ENCODE measurements around the gene FRMD4A.
"Not testable (repeated sequence)": the region's sequence is repeated elsewhere in the genome, so short reads cannot be mapped to it uniquely, and the experiment has no call there.

FRMD4A gene

DNA sequence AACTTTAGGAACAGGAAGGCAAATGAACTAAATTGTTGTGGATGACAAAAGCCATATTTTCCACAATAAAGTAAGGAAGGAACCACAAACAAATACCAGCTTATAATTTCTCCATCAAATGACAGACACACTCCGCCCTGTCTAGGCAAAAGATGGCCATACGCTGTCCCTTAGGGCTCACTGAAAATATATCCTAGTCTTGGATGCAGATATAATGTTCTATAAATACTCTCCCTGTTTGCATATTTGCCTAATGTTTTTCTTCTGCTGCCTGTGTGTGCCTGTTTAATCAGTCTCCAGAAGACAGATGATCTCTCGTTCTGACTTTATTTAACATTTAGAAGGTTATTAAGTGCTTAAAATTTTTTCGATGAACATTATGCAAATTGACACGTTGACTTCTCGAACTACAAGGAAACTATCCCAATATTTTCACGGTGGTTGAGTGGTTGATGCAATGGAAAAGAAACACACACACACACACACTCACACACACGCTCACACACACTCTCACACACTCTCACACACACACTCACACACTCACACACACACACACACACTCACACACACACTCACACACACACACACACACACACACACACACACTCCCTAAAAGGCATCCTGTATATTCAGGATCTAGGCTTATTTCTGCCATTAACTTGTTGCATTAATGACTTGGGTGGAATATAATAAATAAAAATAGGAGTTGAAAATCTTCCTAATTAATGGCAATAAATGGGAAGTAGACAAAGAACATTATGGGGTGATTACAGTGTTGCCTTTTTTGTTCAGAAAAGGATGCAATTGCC, 446.9 kb downstream of the FRMD4A start:
- DNase-seq (ENCODE audit: low spot score), result no peak

DNA sequence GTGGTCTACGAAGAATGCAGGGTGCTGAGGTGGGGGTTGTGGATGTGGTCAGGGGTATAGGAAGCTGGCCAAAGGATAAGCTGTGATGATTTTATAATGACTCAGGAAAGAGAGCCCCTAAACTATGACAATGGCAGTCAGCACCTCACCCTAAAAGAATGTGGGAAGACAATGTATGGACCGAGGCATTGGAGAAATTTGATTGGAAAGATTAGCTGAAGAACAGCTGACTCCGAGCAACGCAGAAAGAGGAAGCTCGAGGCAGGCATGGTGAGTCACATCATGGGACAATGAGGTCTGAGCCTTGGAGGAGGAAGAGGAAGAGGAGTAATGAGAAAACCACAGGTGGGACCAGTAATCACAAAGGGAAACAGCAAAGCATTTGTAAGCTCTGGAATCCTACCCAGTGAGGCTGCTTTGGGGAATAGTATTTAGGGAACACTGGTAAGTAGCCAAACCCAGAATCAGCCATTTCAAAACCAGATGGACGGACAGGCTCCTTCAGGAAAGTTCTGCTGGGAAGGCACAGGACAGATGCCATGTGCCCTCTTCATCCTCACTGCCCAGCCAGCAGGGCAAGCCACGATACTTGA, 448.5 kb downstream of the FRMD4A start:
- DNase-seq (ENCODE audit: low spot score), result no peak

DNA sequence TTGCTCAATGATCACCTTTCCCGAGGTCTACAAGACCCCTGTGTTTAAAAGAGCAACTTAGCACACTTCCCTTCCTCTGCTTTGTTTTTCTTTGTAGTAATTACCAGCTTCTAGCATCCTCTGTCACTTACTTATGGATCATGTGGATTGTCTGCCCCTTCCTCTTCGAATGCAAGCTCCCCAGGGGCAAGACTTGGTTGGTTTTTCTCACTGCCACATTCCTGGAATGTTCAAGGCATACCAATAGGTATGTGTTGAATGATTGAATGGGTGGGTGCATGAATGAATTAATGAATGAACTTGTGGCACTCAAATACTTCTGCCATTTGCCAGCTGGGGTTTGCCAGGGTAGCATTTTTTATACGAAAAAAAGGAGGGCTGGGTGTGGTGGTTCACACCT, 450.0 kb downstream of the FRMD4A start:
- no peak for DNase-seq (ENCODE audit: low spot score)

DNA sequence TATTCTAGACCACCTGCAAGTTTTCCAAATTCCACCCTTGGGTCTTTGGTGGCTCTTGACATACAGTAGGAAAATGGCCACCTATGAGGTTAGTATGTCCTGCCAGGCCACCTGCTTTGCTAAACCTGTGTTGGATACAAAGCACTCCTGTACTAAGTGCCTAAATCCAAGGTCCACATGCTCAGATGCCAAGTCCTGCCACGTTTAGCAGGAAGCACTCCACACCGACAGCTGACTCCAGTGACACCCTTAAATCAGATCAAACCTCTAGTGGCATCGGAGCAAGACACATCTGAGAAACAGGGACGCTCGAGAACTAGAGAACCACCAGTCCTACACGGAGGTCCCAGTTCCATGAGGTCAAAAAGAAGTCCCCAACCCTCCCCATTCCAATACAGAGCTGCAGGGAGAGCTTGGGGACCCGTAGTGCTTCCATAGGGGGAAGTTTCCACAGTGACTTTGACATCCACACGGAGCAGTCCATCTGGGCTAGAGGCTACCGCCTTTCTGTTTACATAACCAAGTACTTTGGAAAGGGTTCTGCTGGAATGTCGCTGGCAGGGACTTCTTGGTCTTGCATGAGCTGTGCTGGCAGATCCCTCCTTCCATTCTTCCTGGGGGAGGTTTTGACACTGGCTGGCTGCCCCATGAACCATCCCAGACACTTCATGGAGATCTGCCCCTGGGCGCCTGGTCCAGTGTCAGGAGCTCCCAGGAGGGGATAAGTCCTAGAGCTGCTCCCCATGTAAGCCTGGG, 453.4 kb downstream of the FRMD4A start:
- no peak for DNase-seq (ENCODE audit: low spot score)

DNA sequence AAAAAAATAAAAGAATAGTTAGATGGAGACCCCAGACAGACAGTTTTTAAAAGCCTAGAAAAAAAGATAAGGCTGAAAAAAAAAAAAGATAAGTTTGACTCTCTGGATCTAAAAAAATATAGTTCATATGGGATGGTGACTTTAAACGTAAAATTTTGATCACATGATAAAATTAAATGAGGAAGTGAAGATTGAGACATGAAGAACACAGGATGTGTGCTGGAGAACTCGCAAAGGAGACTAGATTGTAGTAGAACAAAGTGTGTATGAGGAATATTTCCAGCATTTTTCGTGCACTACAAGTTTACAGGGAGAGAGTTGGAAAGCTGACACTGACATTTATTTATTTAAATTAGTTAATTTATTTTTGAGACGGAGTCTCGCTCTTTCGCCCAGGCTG, 457.5 kb downstream of the FRMD4A start:
- DNase-seq (ENCODE audit: low spot score), result no peak

DNA sequence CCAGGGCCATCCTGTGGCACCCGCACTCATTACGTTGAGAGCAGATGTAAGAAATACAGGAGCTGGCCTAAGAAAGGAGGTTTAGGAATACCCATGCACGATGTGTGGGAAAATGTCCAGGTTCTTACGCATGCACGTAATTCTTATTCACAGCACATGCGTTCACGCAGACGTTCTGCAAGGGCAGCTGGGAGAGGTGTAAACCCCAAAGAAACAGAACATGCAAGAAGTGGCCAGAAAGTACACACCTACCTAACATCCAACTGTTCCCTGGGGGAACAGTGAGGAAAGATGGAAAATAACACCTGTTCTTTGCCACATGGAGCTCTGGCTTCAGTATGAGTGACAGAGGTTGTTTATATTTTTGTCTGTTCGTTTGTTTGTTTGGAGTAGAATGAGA, 458.3 kb downstream of the FRMD4A start:
- no peak for DNase-seq (ENCODE audit: low spot score)

DNA sequence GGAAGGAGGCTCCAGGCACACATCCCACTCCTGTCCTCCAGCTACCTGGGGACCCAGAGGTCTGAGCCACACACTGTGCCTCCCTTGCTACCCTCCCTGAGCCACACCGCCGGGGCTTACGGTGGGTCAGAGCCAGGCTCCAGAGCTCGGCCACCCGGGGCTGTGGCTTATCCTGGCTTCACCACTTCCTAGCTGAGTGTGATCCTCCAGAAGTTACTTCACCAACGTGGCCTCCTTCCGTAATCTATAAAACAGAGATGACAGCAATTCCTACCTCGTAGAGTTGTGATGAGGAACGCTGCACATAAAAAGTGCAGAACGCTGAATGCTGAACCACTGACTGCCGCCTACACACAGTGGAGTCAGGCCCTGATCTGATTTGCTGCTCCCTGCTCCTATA, 458.9 kb downstream of the FRMD4A start:
- no peak for DNase-seq (ENCODE audit: low spot score)

DNA sequence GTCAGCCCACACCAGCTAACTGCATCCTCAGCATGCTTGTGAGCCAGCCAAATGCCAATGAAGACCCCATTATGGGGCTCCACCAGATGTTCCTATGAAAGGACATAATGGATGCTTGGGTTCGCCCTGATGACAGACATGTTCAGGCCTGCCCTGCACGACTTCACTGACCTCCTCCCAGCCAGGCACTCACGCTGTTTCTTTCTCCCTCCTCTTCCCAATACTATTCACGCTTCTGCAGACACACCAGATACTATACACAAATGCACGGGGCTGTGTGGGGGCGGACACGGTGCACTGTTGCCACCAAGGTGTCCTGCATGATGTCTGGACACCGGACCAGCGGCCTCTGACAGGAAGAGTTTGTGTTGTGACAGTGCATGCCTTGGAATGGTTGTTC, 459.7 kb downstream of the FRMD4A start:
- DNase-seq (ENCODE audit: low spot score), result no peak

DNA sequence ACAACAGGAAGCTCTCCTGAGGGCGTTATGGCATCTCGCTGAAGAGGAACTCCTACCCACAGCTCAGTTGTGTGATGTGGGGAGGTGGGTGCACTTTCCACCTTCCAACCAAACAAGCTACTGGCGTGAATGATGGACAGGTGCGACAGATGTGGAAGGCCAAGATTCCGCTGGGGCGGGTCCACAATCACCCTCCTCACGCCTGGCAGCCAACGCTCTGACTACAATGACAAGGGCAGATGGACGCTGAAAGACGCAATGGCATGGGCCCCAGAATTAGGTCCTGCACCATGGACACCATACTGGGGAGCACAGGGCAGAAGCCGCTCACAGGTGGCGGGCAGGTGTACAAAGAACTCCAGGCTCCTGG, 461.4 kb downstream of the FRMD4A start:
- no peak for DNase-seq (ENCODE audit: low spot score)

DNA sequence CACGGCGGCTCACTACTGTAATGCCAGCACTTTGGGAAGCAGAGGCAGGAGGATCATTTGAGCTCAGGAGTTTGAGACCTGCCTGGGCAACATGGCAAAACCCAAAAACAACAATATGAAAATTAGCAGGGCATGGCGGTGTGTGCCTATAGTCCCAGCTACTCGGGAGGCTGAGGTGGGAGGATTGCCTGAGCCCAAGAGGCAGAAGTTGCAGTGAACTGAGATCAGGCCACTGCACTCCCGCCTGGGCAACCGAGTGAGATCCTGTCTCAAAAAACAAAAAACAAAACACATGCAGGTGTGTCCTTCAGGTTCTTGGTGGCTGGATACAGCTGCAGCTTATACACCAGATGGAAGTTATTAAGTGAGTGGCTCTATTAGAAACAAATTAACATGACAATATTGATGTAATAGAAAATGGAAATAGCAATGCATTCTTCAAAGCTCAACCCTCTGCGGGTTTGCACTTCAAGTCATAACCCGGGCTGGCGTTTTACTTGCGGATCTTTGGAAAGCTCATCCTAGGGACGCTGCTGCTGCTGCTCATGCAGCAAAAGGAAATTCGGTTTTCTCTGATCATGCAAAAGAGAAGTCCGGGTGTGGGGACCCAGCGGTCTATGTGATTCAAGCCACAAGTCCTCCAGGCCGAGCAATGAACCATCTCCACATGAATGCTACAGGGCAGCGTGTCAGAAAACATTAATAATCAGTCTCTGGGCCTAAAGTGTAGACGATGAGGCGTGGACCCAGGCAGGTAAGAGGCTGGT, 462.0 kb downstream of the FRMD4A start:
- no peak for DNase-seq (ENCODE audit: low spot score)

DNA sequence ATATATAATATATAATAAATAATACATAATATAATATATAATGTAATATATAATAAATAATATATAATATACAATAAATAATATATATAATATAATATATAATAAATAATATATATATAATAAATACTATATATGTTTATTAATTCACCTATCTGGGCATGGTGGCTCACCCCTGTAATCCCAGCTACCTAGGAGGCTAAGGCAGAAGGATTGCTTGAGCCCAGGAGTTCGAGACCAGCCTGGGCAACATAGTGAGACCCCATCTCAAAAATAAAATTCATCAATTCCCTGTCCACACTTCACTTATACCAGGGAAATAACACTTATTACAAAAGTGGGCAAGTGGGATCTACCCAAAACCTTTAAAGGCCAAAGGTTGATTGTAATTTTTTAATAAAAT, 462.9 kb downstream of the FRMD4A start:
- no peak for DNase-seq (ENCODE audit: low spot score)

DNA sequence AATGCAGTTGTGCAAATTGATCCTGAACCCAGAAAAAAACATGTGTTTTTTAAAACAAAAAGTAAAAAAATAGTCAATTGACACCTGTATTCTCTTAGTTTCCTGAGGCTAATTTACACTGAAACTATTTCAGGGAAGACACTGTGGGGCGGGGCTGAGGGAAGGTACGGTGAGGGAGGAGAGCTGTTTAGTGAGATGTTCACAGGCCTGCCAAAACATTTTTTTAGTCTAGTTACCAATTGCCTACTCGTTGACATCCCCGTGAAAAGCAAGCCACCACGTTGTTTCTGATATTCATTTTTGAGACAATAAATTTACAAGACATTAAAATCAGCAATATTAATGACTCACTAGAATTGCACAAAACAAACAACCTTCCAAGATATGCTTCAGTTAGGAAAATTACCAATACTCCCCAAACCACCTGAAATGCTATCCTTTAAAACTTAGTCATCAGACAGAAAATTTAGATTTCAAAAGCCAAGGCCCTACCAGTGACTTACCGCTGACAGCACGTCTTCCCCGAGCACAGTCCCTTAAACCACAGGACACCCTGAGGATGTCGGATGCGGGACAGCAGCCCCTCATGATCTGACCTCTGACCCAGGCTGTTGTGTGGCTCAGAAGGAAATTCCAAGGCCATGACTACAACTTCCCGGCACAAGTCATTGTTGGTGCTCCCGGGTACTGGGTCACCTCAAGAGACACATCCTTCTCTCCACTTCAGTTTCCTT, 464.8 kb downstream of the FRMD4A start:
- DNase-seq (ENCODE audit: low spot score), result no peak

DNA sequence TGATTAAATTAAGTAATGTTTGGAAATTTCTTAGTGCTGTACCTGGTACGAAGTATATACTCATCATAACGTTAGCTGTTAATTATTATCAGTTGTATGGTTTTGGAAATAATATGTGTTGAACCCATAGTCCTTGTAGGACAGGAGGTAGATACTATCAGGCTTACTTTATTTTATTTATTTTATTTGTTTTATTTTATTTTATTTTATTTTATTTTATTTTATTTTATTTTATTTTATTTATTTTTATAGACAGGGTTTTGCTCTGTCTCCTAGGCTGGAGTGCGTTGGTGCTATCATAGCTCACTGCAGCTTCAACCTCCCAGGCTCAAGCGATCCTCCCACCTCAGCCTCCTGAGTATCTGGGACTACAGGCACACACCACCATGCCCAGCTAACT, 465.5 kb downstream of the FRMD4A start:
- DNase-seq (ENCODE audit: low spot score), result not testable (repeated sequence)

DNA sequence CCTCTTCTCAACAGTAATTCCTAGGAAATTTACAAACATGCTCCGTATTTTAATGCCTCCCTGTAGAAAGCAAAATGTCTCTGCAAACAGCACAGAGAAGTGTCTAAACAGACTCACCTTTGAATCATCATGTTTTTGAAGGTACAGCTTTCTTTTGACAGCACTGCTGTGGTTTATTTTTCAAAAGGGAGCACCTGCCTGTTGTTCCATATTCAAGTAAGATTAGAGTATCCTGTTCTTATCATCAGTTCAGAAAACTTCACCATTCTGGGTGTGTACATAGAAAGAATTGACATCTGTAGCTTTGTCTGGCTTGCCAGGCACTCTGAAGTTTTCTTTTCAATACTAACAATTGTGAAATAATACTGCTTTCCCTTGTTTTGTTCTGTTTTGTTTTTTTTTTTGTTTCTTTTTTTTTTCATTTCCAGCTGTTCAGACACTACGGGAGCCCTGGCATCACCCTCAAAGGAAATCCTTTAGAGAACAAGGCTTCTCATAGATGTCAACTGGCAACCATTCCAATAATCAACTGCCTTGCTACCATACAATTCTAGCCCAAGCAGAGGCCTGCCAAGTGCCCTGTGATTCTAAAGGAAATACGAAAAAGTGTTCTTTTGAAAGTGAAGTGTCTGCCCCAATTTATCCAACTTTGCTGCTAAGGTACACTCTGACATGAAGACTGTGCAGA, 468.0 kb downstream of the FRMD4A start:
- DNase-seq (ENCODE audit: low spot score), result no peak

DNA sequence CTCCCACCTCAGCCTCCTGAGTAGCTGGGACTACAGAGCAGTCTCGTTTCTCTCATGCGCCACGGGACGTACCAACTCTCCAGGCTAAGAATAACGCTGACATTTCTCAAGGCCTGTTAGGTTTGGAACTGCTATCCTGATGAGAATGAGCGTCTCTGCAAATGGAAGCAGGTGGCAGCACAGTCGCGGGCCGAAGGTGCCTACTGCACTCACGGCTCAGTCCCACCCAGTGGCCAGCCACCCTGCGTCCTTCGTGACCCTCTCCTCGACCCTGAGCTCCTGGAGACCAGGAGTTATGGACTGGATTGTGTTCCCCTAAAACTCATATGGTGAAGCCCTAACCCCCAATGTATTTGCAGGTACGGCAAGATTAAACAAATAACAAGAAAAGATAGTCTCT, 469.8 kb downstream of the FRMD4A start:
- DNase-seq (ENCODE audit: low spot score), result no peak

DNA sequence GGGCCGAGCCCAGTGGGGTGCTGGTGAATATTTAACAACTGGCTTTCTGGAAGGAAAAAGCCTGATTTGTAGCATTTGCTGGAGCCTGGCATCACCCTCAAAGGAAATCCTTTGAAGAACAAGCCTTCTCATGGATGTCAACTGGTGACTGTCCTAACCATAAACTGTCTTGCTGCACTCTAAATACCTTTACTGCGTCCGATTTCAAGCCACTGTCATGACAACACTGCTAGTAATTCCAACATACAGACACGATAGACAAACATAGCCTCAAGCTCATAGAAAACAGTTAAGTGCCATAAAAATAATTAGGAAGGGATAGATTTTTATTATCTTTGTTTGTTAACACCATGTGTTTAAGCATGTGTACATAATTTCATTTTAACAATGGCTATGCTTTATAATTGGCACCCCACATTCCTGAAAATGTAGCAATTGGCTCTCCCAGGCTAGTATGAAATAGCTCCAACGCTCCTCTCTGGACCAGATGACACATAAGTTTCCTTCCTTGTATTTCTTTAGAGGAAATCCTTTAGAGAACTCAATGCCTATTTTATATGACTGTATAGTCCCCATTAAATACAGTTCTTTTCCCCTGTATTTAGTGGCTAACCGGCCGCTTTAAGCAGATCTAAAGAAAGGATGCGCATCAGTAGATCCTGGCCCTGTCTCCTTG, 470.6 kb downstream of the FRMD4A start:
- no peak for DNase-seq (ENCODE audit: low spot score)

DNA sequence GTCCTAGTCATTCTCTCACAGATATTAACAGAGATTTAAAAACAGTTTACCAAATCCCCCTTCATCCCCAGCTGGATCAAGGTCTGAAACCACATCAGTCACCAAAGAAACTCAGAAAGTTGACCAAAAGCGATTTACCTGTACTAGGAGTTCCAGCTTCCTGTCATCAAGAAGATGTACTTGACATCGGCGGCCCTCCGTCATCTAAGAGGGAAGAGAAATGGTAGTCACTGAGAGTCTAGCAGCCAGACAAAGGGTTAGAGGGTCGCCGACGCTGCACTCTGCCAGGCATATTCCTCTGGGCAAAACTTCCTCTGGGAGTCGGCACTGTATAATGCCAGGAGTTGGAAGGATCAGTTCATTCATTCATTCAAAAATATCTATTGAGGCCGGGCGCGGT, 472.0 kb downstream of the FRMD4A start:
- DNase-seq (ENCODE audit: low spot score), result no peak

DNA sequence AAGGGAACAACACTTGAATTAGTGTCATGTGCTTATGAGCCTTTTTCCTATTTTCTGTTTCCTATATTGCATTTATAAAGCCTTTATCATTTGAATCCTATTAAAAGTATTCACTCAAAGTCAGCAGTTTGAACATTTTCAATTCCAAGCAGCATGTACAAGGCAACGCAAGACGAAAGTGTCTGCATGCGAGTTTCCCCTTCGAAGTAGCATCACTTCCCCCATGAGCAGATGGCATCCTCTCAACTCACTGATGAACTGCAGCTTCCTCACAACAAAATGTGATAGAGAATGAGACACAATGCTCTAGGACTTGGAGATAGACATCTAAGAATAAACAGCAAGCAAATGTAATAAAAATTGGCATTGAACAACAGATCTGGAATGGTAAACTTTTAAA, 473.3 kb downstream of the FRMD4A start:
- DNase-seq (ENCODE audit: low spot score), result no peak

DNA sequence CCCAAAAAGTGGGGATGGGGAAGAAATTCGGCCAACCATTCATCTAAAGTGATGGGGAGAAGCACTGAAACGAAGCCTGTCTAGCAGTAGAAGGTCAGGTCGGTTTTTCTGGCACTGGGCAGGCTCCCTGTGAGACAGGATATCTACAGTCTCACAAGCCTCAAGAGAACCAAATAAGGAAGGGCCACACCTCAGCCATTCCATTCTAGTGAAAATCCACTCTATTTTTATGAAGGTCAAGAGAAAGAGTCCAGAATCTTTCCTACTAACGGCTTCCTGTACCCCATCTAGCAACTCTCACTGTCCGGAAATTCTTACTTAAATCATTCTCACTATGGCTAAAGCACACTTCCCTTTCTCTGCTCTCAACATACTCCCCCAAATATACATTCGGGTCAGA, 476.9 kb downstream of the FRMD4A start:
- DNase-seq (ENCODE audit: low spot score), result no peak

DNA sequence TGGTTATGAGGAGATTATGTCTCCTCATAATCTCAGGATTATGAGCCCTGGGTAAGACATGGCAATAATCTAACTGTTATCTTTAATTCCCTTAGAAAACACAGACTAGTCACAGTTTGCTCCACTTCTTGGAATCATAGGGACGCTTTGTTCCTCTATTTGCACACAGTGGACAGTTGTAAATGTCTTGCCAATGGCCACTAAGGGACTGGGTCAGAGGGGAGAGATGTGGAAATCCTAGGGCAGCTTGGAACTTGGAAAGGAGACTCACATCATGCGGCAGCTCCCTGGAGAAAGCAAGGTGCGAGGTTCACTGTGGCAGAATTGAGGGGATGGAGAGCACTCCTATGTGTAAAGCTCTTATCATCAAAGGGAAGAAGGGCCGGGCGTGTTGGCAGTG, 477.9 kb downstream of the FRMD4A start:
- DNase-seq (ENCODE audit: low spot score), result no peak

DNA sequence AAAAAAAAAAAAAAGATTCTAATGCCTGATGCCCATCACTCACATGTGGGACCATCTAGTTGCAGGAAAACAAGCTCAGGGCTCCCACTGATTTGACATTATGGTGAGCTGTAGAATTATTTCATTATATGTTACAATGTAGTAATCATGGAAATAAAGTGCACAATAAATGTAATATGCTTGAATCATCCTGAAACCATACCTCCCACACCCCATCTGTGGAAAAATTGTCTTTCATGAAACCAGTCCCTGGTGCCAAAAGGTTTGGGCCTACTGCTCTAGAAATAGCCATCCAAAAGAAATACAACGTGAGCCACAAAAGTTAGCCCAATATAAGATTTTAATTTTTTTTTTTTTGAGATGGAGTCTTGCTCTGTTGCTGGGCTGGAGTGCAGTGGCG, 478.8 kb downstream of the FRMD4A start:
- DNase-seq (ENCODE audit: low spot score), result no peak

Measured in HuH-7.5 (cell line).